Spleen (tissue), 7 donors: ENCODE data around the gene RPS18.

ENCODE experiments used
- CTCF ChIP-seq, 11 experiments: fragments of 200-600 bp in 7 of 11; fragments of 450-650 bp in 4 of 11; sonication (generic) in 4 of 11; IDR thresholded peaks in 8 of 11; conservative IDR thresholded peaks in 3 of 11; 1 replicate in 7 of 11; 2 replicates in 4 of 11; pipeline versions ENCODE4 v1.4.0 to v1.8.0; 2016 to 2021; ENCODE audit warnings: antibody characterized with exemption in 11 of 11, inconsistent platforms in 4 of 11, mild to moderate bottlenecking in 1 of 11
- POLR2A ChIP-seq, 3 donors: fragments of 450-650 bp; IDR thresholded peaks; one replicate each; pipeline ENCODE4 v1.5.1; 2017; ENCODE audit warnings: antibody characterized with exemption in 3 of 3, mild to moderate bottlenecking in 1 of 3
- POLR2AphosphoS5 ChIP-seq, 3 donors: sonication (generic); formaldehyde crosslinking; IDR thresholded peaks; one replicate each; pipeline ENCODE4 v1.5.1; 2017; ENCODE audit warnings: antibody characterized with exemption in 3 of 3
- donor health status: DM: no; HTN: no; CAD: no; lungs with moderate emphysema.
- donor health status: DM: no; HTN: no; CAD: no.
- donor health status: DM: no; HTN: no; CAD: no.

GRCh38 chr6:33319939-33320314 is 48.1 kb downstream of the RPS18 start:
- TF ChIP-seq CTCF (IDR thresholded peaks at IDR 0.05 in 8 of 11, conservative IDR thresholded peaks at IDR 0.05 in 3 of 11) (no peak), POLR2AphosphoS5 (IDR thresholded peaks at IDR 0.05) (no peak), POLR2A (IDR thresholded peaks at IDR 0.05) (no peak)
